Glutamatergic neuron (in vitro differentiated cells): ENCODE data around the gene EHD3. TPM values are rescaled to one million over a fixed set of nuclear protein-coding genes. Genes with fewer than 3 reads are reported as not detected.

Source experiments
- DNase-seq: peaks from one replicate; pipeline ENCODE4 v3.0.0; 2022
- H3K27ac Mint-ChIP-seq: one replicate; pipeline ENCODE4 v1.8.0; 2020; ENCODE audit warnings: mild to moderate bottlenecking, mixed read lengths, inconsistent platforms; ENCODE audit not compliant: unreplicated experiment
- H3K27me3 Mint-ChIP-seq: one replicate; pipeline ENCODE4 v1.8.0; 2020; ENCODE audit warnings: mild to moderate bottlenecking, moderate library complexity, mixed read lengths, inconsistent platforms; ENCODE audit not compliant: unreplicated experiment
- H3K36me3 Mint-ChIP-seq: one replicate; pipeline ENCODE4 v1.8.0; 2020; ENCODE audit warnings: mild to moderate bottlenecking, mixed read lengths, inconsistent platforms; ENCODE audit not compliant: unreplicated experiment
- H3K4me1 Mint-ChIP-seq: one replicate; pipeline ENCODE4 v1.8.0; 2020; ENCODE audit warnings: mild to moderate bottlenecking, low read depth, mixed read lengths, inconsistent platforms; ENCODE audit not compliant: unreplicated experiment
- H3K4me3 Mint-ChIP-seq: one replicate; pipeline ENCODE4 v1.8.0; 2020; ENCODE audit warnings: mild to moderate bottlenecking, mixed read lengths, inconsistent platforms; ENCODE audit not compliant: unreplicated experiment
- H3K9me3 Mint-ChIP-seq: one replicate; pipeline ENCODE4 v1.8.0; 2020; ENCODE audit warnings: mild to moderate bottlenecking, moderate library complexity, mixed read lengths, inconsistent platforms; ENCODE audit not compliant: unreplicated experiment
- total RNA-seq: library from RNA; stranded (reverse); fragmentation: NEBNext Ultra II Directional; extraction: Animal tissue kit (Norgen Biotek cat#: 25700); gene quantifications from one replicate; pipeline ENCODE4 v1.2.1, GENCODE V29; 2021; ENCODE audit not compliant: unreplicated experiment
- TF ChIP-seq, protein P1 (sequence below): fragments of 200-600 bp; sonication (generic); IDR thresholded peaks from one replicate; pipeline ENCODE4 v1.5.0; 2021; ENCODE audit not compliant: partially characterized antibody, unreplicated experiment

The EHD3 gene
- total RNA-seq, 1 donor from 2014 or later = 11.5 TPM

DNA sequence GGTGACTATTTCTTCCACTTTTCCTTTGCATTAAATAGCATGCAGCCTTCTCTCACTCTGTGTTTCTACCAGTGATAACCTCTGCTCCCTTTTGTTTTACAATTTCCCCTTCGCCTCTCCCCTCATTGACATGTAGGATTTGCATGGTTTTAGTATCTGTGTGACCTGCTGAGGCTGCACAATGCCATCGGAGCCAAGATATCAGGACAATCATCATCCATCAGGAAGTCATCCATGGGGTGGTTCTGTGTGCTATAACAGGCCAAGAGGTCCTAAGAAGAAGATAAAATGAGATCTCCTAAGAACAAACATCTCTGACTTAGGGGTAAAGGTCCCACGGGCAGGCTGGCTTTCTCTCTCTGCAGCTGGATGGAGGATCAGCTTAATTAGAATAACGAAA, 65.6 kb downstream of the EHD3 start:
- Mint-ChIP-seq H3K9me3 (no peaks in the 10 kb centered on the region), H3K4me3 (no peak overlapping the region), H3K4me1 (peaks cover 5% of the 10 kb centered on the region), H3K27ac (no peak overlapping the region), H3K27me3 (peaks cover 1% of the 10 kb centered on the region), H3K36me3 (no peaks in the 10 kb centered on the region)
- DNase-seq = no peak
- TF ChIP-seq, protein P1, sequence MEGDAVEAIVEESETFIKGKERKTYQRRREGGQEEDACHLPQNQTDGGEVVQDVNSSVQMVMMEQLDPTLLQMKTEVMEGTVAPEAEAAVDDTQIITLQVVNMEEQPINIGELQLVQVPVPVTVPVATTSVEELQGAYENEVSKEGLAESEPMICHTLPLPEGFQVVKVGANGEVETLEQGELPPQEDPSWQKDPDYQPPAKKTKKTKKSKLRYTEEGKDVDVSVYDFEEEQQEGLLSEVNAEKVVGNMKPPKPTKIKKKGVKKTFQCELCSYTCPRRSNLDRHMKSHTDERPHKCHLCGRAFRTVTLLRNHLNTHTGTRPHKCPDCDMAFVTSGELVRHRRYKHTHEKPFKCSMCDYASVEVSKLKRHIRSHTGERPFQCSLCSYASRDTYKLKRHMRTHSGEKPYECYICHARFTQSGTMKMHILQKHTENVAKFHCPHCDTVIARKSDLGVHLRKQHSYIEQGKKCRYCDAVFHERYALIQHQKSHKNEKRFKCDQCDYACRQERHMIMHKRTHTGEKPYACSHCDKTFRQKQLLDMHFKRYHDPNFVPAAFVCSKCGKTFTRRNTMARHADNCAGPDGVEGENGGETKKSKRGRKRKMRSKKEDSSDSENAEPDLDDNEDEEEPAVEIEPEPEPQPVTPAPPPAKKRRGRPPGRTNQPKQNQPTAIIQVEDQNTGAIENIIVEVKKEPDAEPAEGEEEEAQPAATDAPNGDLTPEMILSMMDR = no peak

DNA sequence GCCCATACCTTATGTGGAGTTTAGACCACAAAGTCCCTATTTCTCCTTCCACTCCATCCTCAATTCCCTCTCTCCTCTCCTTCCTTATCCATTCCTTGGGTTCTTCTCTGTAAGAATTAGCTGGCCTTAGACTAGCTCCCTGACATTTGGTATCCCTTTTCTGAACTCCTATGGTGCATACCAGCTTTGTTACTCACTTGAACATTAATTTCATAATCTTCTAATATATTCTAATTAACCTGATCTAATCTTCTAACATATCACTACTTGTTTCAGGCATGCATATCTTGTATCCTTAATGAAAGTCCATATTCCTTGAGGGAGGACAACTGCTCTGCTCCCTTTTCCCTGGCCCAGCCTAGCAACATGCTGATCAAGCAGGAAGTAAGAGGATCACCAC, 66.4 kb downstream of the EHD3 start:
- H3K9me3 Mint-ChIP-seq = no peaks in the 10 kb centered on the region
- no peak overlapping the region for H3K27ac Mint-ChIP-seq
- DNase-seq = no peak
- no peak overlapping the region for H3K4me3 Mint-ChIP-seq
- peaks cover 5% of the 10 kb centered on the region for H3K4me1 Mint-ChIP-seq
- TF ChIP-seq, protein P1 = no peak
- no peaks in the 10 kb centered on the region for H3K36me3 Mint-ChIP-seq
- peaks cover 1% of the 10 kb centered on the region for H3K27me3 Mint-ChIP-seq

DNA sequence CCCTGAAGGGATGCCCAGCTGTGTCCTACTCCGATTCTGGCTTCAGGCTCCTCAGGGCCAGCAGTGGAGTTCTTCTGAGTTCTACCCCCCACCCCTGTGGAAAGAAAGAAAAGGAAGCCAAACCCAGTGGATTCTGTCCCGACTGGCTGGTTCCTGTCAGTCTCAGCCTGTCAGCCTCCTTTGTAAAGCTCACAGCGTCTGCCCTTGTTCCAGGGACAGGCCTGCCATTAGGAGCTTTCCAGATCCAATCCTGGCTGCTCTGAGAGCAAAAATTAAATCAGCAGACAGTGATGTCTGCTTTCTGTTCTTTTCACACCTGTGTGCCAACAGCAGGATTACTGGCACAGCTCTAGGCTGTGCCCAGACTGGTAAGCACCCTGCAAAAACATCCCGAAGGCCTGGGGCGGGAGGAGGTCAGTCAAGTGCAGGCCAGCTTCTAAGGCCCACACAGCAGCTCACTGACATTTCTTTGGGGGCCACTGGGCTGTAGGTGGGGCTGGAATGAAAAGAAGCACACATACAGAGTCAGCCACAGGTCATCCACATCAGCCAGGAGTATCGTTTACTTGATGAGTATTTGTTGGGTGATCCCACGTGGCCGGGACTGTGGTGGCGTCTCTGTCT, 69.1 kb downstream of the EHD3 start:
- H3K27ac Mint-ChIP-seq = no peak overlapping the region
- peaks cover 4% of the 10 kb centered on the region for H3K9me3 Mint-ChIP-seq
- no peak for DNase-seq
- peaks cover 1% of the 10 kb centered on the region for H3K27me3 Mint-ChIP-seq
- TF ChIP-seq, protein P1 = no peak
- H3K36me3 Mint-ChIP-seq = no peaks in the 10 kb centered on the region
- H3K4me3 Mint-ChIP-seq = no peak overlapping the region
- H3K4me1 Mint-ChIP-seq = no peaks in the 10 kb centered on the region

DNA sequence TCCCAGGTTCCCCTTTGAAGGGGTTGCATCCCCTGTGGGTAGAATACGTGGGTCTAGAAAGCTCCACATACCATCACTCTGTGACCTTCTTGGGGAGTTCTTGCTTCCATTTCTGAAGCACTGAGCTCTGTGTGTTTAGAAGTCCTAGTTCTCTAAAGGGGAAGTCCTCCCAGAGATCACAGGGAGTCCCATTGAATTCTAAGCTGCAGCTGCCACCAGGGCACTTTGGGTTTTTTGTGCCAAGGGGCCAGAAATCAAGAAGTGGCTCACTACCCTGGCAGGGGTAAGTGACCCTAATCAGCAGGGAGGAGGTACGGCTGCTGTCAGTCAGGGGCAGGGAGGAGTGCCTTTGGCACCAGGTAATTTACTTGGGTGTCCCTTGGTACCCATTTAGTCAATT, 70.9 kb downstream of the EHD3 start:
- DNase-seq = no peak
- Mint-ChIP-seq H3K36me3 (peaks cover 4% of the 10 kb centered on the region), H3K4me1 (no peaks in the 10 kb centered on the region), H3K27ac (no peak overlapping the region), H3K9me3 (peaks cover 4% of the 10 kb centered on the region), H3K4me3 (no peak overlapping the region), H3K27me3 (peaks cover 1% of the 10 kb centered on the region)
- TF ChIP-seq, protein P1 = no peak

DNA sequence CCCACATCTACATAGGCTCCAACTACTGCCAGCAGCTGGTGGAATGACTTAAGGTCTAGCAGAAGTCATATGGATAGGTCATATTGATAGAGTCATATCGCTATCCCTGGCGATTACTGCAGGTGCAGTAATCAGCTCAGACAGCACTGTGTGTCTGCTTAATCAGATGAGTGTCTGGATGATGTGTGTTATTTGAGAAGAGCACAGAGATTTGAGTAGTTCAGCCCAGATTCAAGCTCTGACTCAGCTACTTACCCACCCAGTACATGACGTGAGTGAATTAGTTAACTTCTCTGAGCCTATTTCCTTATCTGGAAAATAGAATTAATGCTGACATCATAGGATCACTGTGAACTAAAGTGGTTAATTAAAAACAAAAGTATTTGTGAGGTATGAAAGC, 78.9 kb downstream of the EHD3 start:
- TF ChIP-seq, protein P1 = no peak
- no peak overlapping the region for H3K4me3 Mint-ChIP-seq
- peaks cover 6% of the 10 kb centered on the region for H3K27me3 Mint-ChIP-seq
- H3K9me3 Mint-ChIP-seq = no peaks in the 10 kb centered on the region
- DNase-seq = no peak
- no peak overlapping the region for H3K27ac Mint-ChIP-seq
- H3K4me1 Mint-ChIP-seq = no peaks in the 10 kb centered on the region
- peaks cover 5% of the 10 kb centered on the region for H3K36me3 Mint-ChIP-seq
